ENCODE data around the gene CNPY4. TPM values are rescaled to one million over a fixed set of nuclear protein-coding genes. Genes with fewer than 3 reads are reported as not detected.

The CNPY4 gene
- total RNA-seq, 1 experiment from 2014 or later: 42.0 TPM

- DNase-seq (ENCODE audit: low spot score): no peak
Measured at GRCh38 chr7:100091411-100092181, 27.8 kb upstream of the CNPY4 start.

- no peak for DNase-seq (ENCODE audit: low spot score)
Measured at GRCh38 chr7:100093054-100093453, 26.4 kb upstream of the CNPY4 start.

- no peak for DNase-seq (ENCODE audit: low spot score)
Measured at GRCh38 chr7:100093498-100093897, 25.9 kb upstream of the CNPY4 start.

- no peak for DNase-seq (ENCODE audit: low spot score)
Measured at GRCh38 chr7:100093925-100094486, 25.4 kb upstream of the CNPY4 start.

- no peak for DNase-seq (ENCODE audit: low spot score)
Measured at GRCh38 chr7:100095289-100095688, 24.1 kb upstream of the CNPY4 start.

GRCh38 chr7:100095704-100096103, 23.7 kb upstream of the CNPY4 start:
- no peak for DNase-seq (ENCODE audit: low spot score)

- no peak for DNase-seq (ENCODE audit: low spot score)
Measured at GRCh38 chr7:100098913-100099312, 20.5 kb upstream of the CNPY4 start.

- DNase-seq (ENCODE audit: low spot score): no peak
Measured at GRCh38 chr7:100099452-100099851, 20.0 kb upstream of the CNPY4 start.

GRCh38 chr7:100100420-100101015, 18.9 kb upstream of the CNPY4 start:
- peak; percentile 85 for DNase-seq (ENCODE audit: low spot score)

- DNase-seq (ENCODE audit: low spot score): peak; percentile 97
Measured at GRCh38 chr7:100101016-100101862, 18.2 kb upstream of the CNPY4 start, which contains the start of the genes AP4M1 and MCM7. AP4M1 (plus strand) TSS chr7:100101643; CDS start chr7:100101715, 72 bp downstream. MCM7 (minus strand) TSS chr7:100101397; CDS start chr7:100101294, 103 bp downstream.

GRCh38 chr7:100102950-100103840, 16.2 kb upstream of the CNPY4 start:
- DNase-seq (ENCODE audit: low spot score): peak; percentile 99

GRCh38 chr7:100105534-100105933, 13.9 kb upstream of the CNPY4 start:
- no peak for DNase-seq (ENCODE audit: low spot score)

- no peak for DNase-seq (ENCODE audit: low spot score)
Measured at GRCh38 chr7:100106633-100107032, 12.8 kb upstream of the CNPY4 start.

GRCh38 chr7:100107125-100107737, 12.2 kb upstream of the CNPY4 start:
- DNase-seq (ENCODE audit: low spot score): no peak

- DNase-seq (ENCODE audit: low spot score): no peak
Measured at GRCh38 chr7:100107890-100108289, 11.5 kb upstream of the CNPY4 start.

GRCh38 chr7:100109521-100110163, 9.8 kb upstream of the CNPY4 start:
- no peak for DNase-seq (ENCODE audit: low spot score)

- DNase-seq (ENCODE audit: low spot score): no peak
Measured at GRCh38 chr7:100111156-100111555, 8.3 kb upstream of the CNPY4 start.

- no peak for DNase-seq (ENCODE audit: low spot score)
Measured at GRCh38 chr7:100111914-100112313, 7.5 kb upstream of the CNPY4 start.

- no peak for DNase-seq (ENCODE audit: low spot score)
Measured at GRCh38 chr7:100115026-100115425, 4.4 kb upstream of the CNPY4 start.

Data from A172 (cell line).